Measurements from ENCODE around the gene ASB16. TPM values are rescaled to one million over a fixed set of nuclear protein-coding genes. Genes with fewer than 3 reads are reported as not detected.

ASB16 gene
- total and polyA plus RNA-seq, 2 donors (not counting 1 experiment from before 2014, with no cell fraction given), result not detected

- WGBS (ENCODE audit: insufficient coverage), result 90% methylated on average over 3 of the region's 5 CpGs
- Histone ChIP-seq H2AFZ (ENCODE audit: insufficient read depth, low read depth, low read length, poor library complexity, severe bottlenecking) (no peak overlapping the region), H3K4me1 (ENCODE audit: control insufficient read depth in 2 of 2, insufficient read depth in 2 of 2, low read length in 2 of 2) (peaks cover 0 to 13% of the 10 kb centered on the region in 2 donors), H3K9ac (ENCODE audit: low read length) (no peak overlapping the region), H3K4me2 (replicated peaks; ENCODE audit: low read depth, low read length, poor library complexity, severe bottlenecking) (no peak overlapping the region), H3K27me3 (replicated peaks in 1 of 4; ENCODE audit: control extremely low read depth in 1 of 4, control insufficient read depth in 3 of 4, insufficient read depth in 4 of 4, low read length in 3 of 4) (no peaks in the 10 kb centered on the region), H3K9me3 (ENCODE audit: control extremely low read depth in 1 of 3, control insufficient read depth in 2 of 3, insufficient read depth in 1 of 3, low read length in 2 of 3) (no peaks in the 10 kb centered on the region), H3K27ac (ENCODE audit: low read length in 2 of 2) (no peak overlapping the region), H3K36me3 (replicated peaks in 1 of 2; ENCODE audit: control extremely low read depth in 1 of 2, control insufficient read depth in 1 of 2, extremely low read depth in 1 of 2, insufficient read depth in 2 of 2, low read length in 1 of 2) (peaks cover 0 to 2% of the 10 kb centered on the region in 2 experiments), H3K4me3 (ENCODE audit: control extremely low read depth in 1 of 5, extremely low read depth in 1 of 5, insufficient read depth in 1 of 5, low read depth in 2 of 5, low read length in 4 of 5) (no peak overlapping the region), H4K20me1 (ENCODE audit: control insufficient read depth, insufficient read depth, low read length, poor library complexity, severe bottlenecking) (no peaks in the 10 kb centered on the region), H3K79me2 (ENCODE audit: control insufficient read depth, insufficient read depth, low read length) (no peaks in the 10 kb centered on the region)
- POLR2A ChIA-PET, result no interaction called here
- Mint-ChIP-seq H3K27me3 (no peaks in the 10 kb centered on the region), H3K9me3 (ENCODE audit: insufficient read depth) (no peaks in the 10 kb centered on the region), H3K4me1 (peaks cover 9% of the 10 kb centered on the region), H3K4me3 (no peak overlapping the region), H3K27ac (no peak overlapping the region)
- CTCF ChIA-PET, result interaction anchor here (1.0 to 2.5 kb wide), 2 partner anchors 148 to 227 kb away, joined by 3 to 34 read pairs; no protein-coding TSS in a partner anchor
- ATAC-seq (ENCODE audit: low read depth) (no peak), DNase-seq (no peak)
- TF ChIP-seq, protein P1, sequence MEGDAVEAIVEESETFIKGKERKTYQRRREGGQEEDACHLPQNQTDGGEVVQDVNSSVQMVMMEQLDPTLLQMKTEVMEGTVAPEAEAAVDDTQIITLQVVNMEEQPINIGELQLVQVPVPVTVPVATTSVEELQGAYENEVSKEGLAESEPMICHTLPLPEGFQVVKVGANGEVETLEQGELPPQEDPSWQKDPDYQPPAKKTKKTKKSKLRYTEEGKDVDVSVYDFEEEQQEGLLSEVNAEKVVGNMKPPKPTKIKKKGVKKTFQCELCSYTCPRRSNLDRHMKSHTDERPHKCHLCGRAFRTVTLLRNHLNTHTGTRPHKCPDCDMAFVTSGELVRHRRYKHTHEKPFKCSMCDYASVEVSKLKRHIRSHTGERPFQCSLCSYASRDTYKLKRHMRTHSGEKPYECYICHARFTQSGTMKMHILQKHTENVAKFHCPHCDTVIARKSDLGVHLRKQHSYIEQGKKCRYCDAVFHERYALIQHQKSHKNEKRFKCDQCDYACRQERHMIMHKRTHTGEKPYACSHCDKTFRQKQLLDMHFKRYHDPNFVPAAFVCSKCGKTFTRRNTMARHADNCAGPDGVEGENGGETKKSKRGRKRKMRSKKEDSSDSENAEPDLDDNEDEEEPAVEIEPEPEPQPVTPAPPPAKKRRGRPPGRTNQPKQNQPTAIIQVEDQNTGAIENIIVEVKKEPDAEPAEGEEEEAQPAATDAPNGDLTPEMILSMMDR (IDR thresholded peaks at IDR 0.05), result no peak
- TF ChIP-seq EZH2 (IDR thresholded peaks at IDR 0.05; ENCODE audit: borderline replicate concordance, insufficient read depth, low read depth, low read length, poor library complexity, severe bottlenecking), result no peak
- intact Hi-C loops (cut with micrococcal nuclease), result no loop called here
Observed at GRCh38 chr17:44170135-44170498, 387 bp upstream of the ASB16 start.

- ChIA-PET CTCF (interaction anchor here (1.1 kb wide), 1 partner anchor 160 kb away, joined by 3 read pairs; no protein-coding TSS in a partner anchor), POLR2A (no interaction called here)
- no peak overlapping the region for H3K27ac Mint-ChIP-seq
- WGBS (ENCODE audit: insufficient coverage), result 94% methylated on average over 17 of the region's 17 CpGs
- intact Hi-C loops (cut with micrococcal nuclease), result no loop called here
- Histone ChIP-seq H3K79me2 (ENCODE audit: control insufficient read depth, insufficient read depth, low read length) (no peaks in the 10 kb centered on the region), H3K4me1 (ENCODE audit: control insufficient read depth in 2 of 2, insufficient read depth in 2 of 2, low read length in 2 of 2) (peaks cover 0 to 13% of the 10 kb centered on the region in 2 donors), H4K20me1 (ENCODE audit: control insufficient read depth, insufficient read depth, low read length, poor library complexity, severe bottlenecking) (no peaks in the 10 kb centered on the region), H3K9ac (ENCODE audit: low read length) (no peak overlapping the region), H3K9me3 (ENCODE audit: control extremely low read depth in 1 of 3, control insufficient read depth in 2 of 3, insufficient read depth in 1 of 3, low read length in 2 of 3) (no peaks in the 10 kb centered on the region), H3K36me3 (replicated peaks in 1 of 2; ENCODE audit: control extremely low read depth in 1 of 2, control insufficient read depth in 1 of 2, extremely low read depth in 1 of 2, insufficient read depth in 2 of 2, low read length in 1 of 2) (peaks cover 0 to 2% of the 10 kb centered on the region in 2 experiments), H2AFZ (ENCODE audit: insufficient read depth, low read depth, low read length, poor library complexity, severe bottlenecking) (no peak overlapping the region), H3K4me2 (replicated peaks; ENCODE audit: low read depth, low read length, poor library complexity, severe bottlenecking) (no peak overlapping the region), H3K4me3 (ENCODE audit: control extremely low read depth in 1 of 5, extremely low read depth in 1 of 5, insufficient read depth in 1 of 5, low read depth in 2 of 5, low read length in 4 of 5) (no peak overlapping the region), H3K27ac (ENCODE audit: low read length in 2 of 2) (no peak overlapping the region), H3K27me3 (replicated peaks in 1 of 4; ENCODE audit: control extremely low read depth in 1 of 4, control insufficient read depth in 3 of 4, insufficient read depth in 4 of 4, low read length in 3 of 4) (no peaks in the 10 kb centered on the region)
- H3K4me3 Mint-ChIP-seq, result no peak overlapping the region
- DNase-seq (no peak), ATAC-seq (ENCODE audit: low read depth) (no peak)
- H3K9me3 Mint-ChIP-seq (ENCODE audit: insufficient read depth), result no peaks in the 10 kb centered on the region
- no peaks in the 10 kb centered on the region for H3K27me3 Mint-ChIP-seq
- peaks cover 9% of the 10 kb centered on the region for H3K4me1 Mint-ChIP-seq
- no peak for TF ChIP-seq EZH2 (IDR thresholded peaks at IDR 0.05; ENCODE audit: borderline replicate concordance, insufficient read depth, low read depth, low read length, poor library complexity, severe bottlenecking)
- TF ChIP-seq, protein P1 (IDR thresholded peaks at IDR 0.05), result no peak
Observed at GRCh38 chr17:44171931-44172455, 1.5 kb downstream of the ASB16 start.

All from B cell (primary cell).